ENCODE results near the gene HSPBP1. TPM values are rescaled to one million over a fixed set of nuclear protein-coding genes. Genes with fewer than 3 reads are reported as not detected.

HSPBP1 gene
- total RNA-seq, 1 experiment from 2014 or later = 63.0 TPM

DNA sequence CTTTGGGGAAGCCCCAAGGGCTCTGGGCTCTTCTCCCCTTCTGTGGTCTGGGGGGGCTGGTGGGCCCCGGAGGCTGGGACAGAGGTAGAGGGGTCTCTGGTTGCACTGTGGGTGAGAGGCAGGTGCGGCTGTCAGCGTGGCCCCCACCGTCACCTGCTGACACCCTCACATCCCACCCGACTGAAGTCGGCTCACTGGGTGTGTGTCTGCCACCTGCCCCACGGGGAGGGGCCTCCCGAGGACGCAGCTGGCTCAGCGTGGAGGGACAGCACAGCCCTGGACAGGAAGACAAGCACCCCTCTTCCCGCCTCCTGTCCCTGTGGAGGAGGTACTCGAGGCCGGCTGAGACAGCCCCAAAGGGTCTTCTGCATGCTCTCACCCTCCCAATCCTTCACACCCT, 49.1 kb downstream of the HSPBP1 start:
- Histone ChIP-seq H3K36me3 (ENCODE audit: control insufficient read depth in 1 of 2, insufficient read depth in 2 of 2, low read length in 2 of 2) (peaks cover 11 to 25% of the 10 kb centered on the region in 2 experiments), H3K27me3 (ENCODE audit: insufficient read depth, low read length) (no peaks in the 10 kb centered on the region), H3K4me3 (replicated peaks in 1 of 2; ENCODE audit: low read depth in 1 of 2, low read length in 2 of 2) (no peak overlapping the region), H2AFZ (ENCODE audit: low read depth, low read length, poor library complexity, severe bottlenecking) (no peak overlapping the region), H3K9me3 (ENCODE audit: control insufficient read depth in 1 of 2, insufficient read depth in 1 of 2, low read depth in 1 of 2, low read length in 2 of 2) (no peaks in the 10 kb centered on the region), H3K4me1 (ENCODE audit: control insufficient read depth in 1 of 2, insufficient read depth in 2 of 2, low read length in 2 of 2) (no peaks in the 10 kb centered on the region), H4K20me1 (ENCODE audit: insufficient read depth) (no peaks in the 10 kb centered on the region), H3K9me2 (ENCODE audit: insufficient read depth) (no peaks in the 10 kb centered on the region), H3K27ac (ENCODE audit: low read depth, low read length) (no peak overlapping the region), H3K4me2 (ENCODE audit: low read length) (no peak overlapping the region), H3K79me2 (ENCODE audit: insufficient read depth, low read length) (peaks cover 4% of the 10 kb centered on the region; the same call in 1 of the 2 replicates), H3K9ac (ENCODE audit: low read length) (no peak overlapping the region)
- BruUV-seq (replicated peaks) = no TSS peak
- no peak for DNase-seq (ENCODE audit: low read depth, low spot score)
- TF ChIP-seq, protein P1, sequence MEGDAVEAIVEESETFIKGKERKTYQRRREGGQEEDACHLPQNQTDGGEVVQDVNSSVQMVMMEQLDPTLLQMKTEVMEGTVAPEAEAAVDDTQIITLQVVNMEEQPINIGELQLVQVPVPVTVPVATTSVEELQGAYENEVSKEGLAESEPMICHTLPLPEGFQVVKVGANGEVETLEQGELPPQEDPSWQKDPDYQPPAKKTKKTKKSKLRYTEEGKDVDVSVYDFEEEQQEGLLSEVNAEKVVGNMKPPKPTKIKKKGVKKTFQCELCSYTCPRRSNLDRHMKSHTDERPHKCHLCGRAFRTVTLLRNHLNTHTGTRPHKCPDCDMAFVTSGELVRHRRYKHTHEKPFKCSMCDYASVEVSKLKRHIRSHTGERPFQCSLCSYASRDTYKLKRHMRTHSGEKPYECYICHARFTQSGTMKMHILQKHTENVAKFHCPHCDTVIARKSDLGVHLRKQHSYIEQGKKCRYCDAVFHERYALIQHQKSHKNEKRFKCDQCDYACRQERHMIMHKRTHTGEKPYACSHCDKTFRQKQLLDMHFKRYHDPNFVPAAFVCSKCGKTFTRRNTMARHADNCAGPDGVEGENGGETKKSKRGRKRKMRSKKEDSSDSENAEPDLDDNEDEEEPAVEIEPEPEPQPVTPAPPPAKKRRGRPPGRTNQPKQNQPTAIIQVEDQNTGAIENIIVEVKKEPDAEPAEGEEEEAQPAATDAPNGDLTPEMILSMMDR (IDR thresholded peaks at IDR 0.05 in 2 of 3, conservative IDR thresholded peaks at IDR 0.05 in 1 of 3; ENCODE audit: borderline replicate concordance in 1 of 3, insufficient read depth in 1 of 3, low read depth in 2 of 3, low read length in 2 of 3) = no peak
- no peak for TF ChIP-seq POLR2A (IDR thresholded peaks at IDR 0.05; ENCODE audit: borderline replicate concordance, extremely low read depth, insufficient read depth, insufficient read length)
- no peak for TF ChIP-seq CBX3 (IDR thresholded peaks at IDR 0.05; ENCODE audit: low read depth)
- TF ChIP-seq ZNF274 (IDR thresholded peaks at IDR 0.05; ENCODE audit: low read depth, low read length) = no peak
- TF ChIP-seq EZH2phosphoT487 (IDR thresholded peaks at IDR 0.05; ENCODE audit: borderline replicate concordance) = no peak
- no peak for TF ChIP-seq TCF7L2 (IDR thresholded peaks at IDR 0.05; ENCODE audit: borderline replicate concordance, extremely low read depth, insufficient read depth, insufficient read length)
- no peak for TF ChIP-seq EGR1 (IDR thresholded peaks at IDR 0.05; ENCODE audit: low read depth)
- TF ChIP-seq SRF (IDR thresholded peaks at IDR 0.05; ENCODE audit: low read depth) = no peak
- no peak for TF ChIP-seq JUND (IDR thresholded peaks at IDR 0.05)
- no peak for TF ChIP-seq SIN3A (IDR thresholded peaks at IDR 0.05; ENCODE audit: low read depth)
- no peak for TF ChIP-seq FOSL1 (IDR thresholded peaks at IDR 0.05; ENCODE audit: low read depth)
- no peak for TF ChIP-seq CEBPB (IDR thresholded peaks at IDR 0.05; ENCODE audit: low read depth)
- no peak for TF ChIP-seq YY1 (IDR thresholded peaks at IDR 0.05; ENCODE audit: extremely low read depth, insufficient replicate concordance, low read depth, low read length)
- TF ChIP-seq EZH2 (IDR thresholded peaks at IDR 0.05) = no peak
- no peak for TF ChIP-seq ZFX (IDR thresholded peaks at IDR 0.05)
- TF ChIP-seq POLR2AphosphoS5 (IDR thresholded peaks at IDR 0.05; ENCODE audit: low read depth, low read length) = no peak
- no peak for TF ChIP-seq RAD21 (IDR thresholded peaks at IDR 0.05; ENCODE audit: low read depth)
- TF ChIP-seq, protein P2, sequence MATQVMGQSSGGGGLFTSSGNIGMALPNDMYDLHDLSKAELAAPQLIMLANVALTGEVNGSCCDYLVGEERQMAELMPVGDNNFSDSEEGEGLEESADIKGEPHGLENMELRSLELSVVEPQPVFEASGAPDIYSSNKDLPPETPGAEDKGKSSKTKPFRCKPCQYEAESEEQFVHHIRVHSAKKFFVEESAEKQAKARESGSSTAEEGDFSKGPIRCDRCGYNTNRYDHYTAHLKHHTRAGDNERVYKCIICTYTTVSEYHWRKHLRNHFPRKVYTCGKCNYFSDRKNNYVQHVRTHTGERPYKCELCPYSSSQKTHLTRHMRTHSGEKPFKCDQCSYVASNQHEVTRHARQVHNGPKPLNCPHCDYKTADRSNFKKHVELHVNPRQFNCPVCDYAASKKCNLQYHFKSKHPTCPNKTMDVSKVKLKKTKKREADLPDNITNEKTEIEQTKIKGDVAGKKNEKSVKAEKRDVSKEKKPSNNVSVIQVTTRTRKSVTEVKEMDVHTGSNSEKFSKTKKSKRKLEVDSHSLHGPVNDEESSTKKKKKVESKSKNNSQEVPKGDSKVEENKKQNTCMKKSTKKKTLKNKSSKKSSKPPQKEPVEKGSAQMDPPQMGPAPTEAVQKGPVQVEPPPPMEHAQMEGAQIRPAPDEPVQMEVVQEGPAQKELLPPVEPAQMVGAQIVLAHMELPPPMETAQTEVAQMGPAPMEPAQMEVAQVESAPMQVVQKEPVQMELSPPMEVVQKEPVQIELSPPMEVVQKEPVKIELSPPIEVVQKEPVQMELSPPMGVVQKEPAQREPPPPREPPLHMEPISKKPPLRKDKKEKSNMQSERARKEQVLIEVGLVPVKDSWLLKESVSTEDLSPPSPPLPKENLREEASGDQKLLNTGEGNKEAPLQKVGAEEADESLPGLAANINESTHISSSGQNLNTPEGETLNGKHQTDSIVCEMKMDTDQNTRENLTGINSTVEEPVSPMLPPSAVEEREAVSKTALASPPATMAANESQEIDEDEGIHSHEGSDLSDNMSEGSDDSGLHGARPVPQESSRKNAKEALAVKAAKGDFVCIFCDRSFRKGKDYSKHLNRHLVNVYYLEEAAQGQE (IDR thresholded peaks at IDR 0.05; ENCODE audit: low read depth) = no peak
- TF ChIP-seq, protein P3, sequence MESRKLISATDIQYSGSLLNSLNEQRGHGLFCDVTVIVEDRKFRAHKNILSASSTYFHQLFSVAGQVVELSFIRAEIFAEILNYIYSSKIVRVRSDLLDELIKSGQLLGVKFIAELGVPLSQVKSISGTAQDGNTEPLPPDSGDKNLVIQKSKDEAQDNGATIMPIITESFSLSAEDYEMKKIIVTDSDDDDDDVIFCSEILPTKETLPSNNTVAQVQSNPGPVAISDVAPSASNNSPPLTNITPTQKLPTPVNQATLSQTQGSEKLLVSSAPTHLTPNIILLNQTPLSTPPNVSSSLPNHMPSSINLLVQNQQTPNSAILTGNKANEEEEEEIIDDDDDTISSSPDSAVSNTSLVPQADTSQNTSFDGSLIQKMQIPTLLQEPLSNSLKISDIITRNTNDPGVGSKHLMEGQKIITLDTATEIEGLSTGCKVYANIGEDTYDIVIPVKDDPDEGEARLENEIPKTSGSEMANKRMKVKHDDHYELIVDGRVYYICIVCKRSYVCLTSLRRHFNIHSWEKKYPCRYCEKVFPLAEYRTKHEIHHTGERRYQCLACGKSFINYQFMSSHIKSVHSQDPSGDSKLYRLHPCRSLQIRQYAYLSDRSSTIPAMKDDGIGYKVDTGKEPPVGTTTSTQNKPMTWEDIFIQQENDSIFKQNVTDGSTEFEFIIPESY (IDR thresholded peaks at IDR 0.05; ENCODE audit: extremely low read depth, insufficient replicate concordance, low read length) = no peak
- TF ChIP-seq, protein P4, sequence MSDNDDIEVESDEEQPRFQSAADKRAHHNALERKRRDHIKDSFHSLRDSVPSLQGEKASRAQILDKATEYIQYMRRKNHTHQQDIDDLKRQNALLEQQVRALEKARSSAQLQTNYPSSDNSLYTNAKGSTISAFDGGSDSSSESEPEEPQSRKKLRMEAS (IDR thresholded peaks at IDR 0.05) = no peak
- POLR2A ChIA-PET = no interaction called here
- CTCF ChIA-PET = no interaction called here
- intact Hi-C loops (cut with micrococcal nuclease) = no loop called here
- no peak for ATAC-seq
- RAD21 ChIA-PET (ENCODE audit: low non-redundant PET in 1 of 2, low total read pairs in 2 of 2, uncharacterized antibody in 2 of 2, unreplicated experiment in 2 of 2) = no interaction called here
